T-helper 2 cell (primary cell): ENCODE results near the gene PSMC5.
A peak's percentile ranks its signal among the peaks of the same experiment; 100 is the strongest.
"Not testable (repeated sequence)": the region's sequence is repeated elsewhere in the genome, so short reads cannot be mapped to it uniquely, and the experiment has no call there.

ENCODE experiments used
- DNase-seq, 5 experiments: peaks; one replicate each; pipeline versions ENCODE4 v3.0.0 to v3.0.0-alpha.2; 2012 to 2022

The PSMC5 gene

GRCh38 chr17:63840591-63841349 is 13.5 kb downstream of the PSMC5 start:
- DNase-seq, result no peak

- DNase-seq, result peak in 1 of 5 experiments; percentile 29
Observed at GRCh38 chr17:63841350-63842172, 14.3 kb downstream of the PSMC5 start.

- no peak for DNase-seq
Observed at GRCh38 chr17:63842173-63842539, 14.9 kb downstream of the PSMC5 start.

- DNase-seq, result peak; percentile 96 to 99 (median 98)
Observed at GRCh38 chr17:63842540-63843386, 15.5 kb downstream of the PSMC5 start, which contains the start of gene SMARCD2. Gene SMARCD2, minus strand, starts transcription at chr17:63842685. Its CDS starts 11 bp downstream, at chr17:63842674.

GRCh38 chr17:63843387-63843888 is 16.2 kb downstream of the PSMC5 start:
- DNase-seq, result peak in 1 of 5 experiments; percentile 75

GRCh38 chr17:63843910-63844677 is 16.9 kb downstream of the PSMC5 start:
- peak in 1 of 5 experiments; percentile 24 for DNase-seq

- DNase-seq, result no peak
Observed at GRCh38 chr17:63845509-63845908, 18.3 kb downstream of the PSMC5 start.

- no peak for DNase-seq
Observed at GRCh38 chr17:63847525-63848249, 20.5 kb downstream of the PSMC5 start.

- DNase-seq, result peak; percentile 87 to 97 (median 90)
Observed at GRCh38 chr17:63848834-63849689, 21.8 kb downstream of the PSMC5 start.

GRCh38 chr17:63850401-63850800 is 23.2 kb downstream of the PSMC5 start:
- no peak for DNase-seq

GRCh38 chr17:63853260-63853659 is 26.0 kb downstream of the PSMC5 start:
- DNase-seq, result no peak

- DNase-seq, result no peak
Observed at GRCh38 chr17:63854709-63855108, 27.5 kb downstream of the PSMC5 start.

- DNase-seq, result no peak
Observed at GRCh38 chr17:63855185-63855584, 28.0 kb downstream of the PSMC5 start.

- DNase-seq, result not testable (repeated sequence)
Observed at GRCh38 chr17:63856425-63856824, 29.2 kb downstream of the PSMC5 start.

- DNase-seq, result no peak
Observed at GRCh38 chr17:63859257-63859656, 32.0 kb downstream of the PSMC5 start.

GRCh38 chr17:63866625-63867024 is 39.4 kb downstream of the PSMC5 start:
- not testable (repeated sequence) for DNase-seq

- not testable (repeated sequence) for DNase-seq
Observed at GRCh38 chr17:63869491-63870291, 42.5 kb downstream of the PSMC5 start.

- not testable (repeated sequence) for DNase-seq
Observed at GRCh38 chr17:63870292-63870665, 43.0 kb downstream of the PSMC5 start.
